HG03442 (cell line): ENCODE measurements around the gene GPR176.

Experiments
- ATAC-seq: cut with Tn5 transposase; IDR thresholded peaks from one replicate; pipeline ENCODE4 v1.9.1; 2021; ENCODE audit warnings: mild to moderate bottlenecking, moderate library complexity; ENCODE audit not compliant: unreplicated experiment

GPR176 gene

GRCh38 chr15:39892418-39892817 lies 27.6 kb downstream of the GPR176 start:
- ATAC-seq = no peak

GRCh38 chr15:39890621-39891020 lies 29.4 kb downstream of the GPR176 start:
- ATAC-seq = no peak

GRCh38 chr15:39889601-39890000 lies 30.5 kb downstream of the GPR176 start:
- no peak for ATAC-seq

GRCh38 chr15:39888809-39889208 lies 31.3 kb downstream of the GPR176 start:
- no peak for ATAC-seq

- no peak for ATAC-seq
These were observed 31.8 kb downstream of the GPR176 start for GRCh38 chr15:39888243-39888642.

GRCh38 chr15:39887832-39888231 lies 32.2 kb downstream of the GPR176 start:
- no peak for ATAC-seq

- no peak for ATAC-seq
These were observed 32.9 kb downstream of the GPR176 start for GRCh38 chr15:39887211-39887610.

GRCh38 chr15:39886418-39886817 lies 33.6 kb downstream of the GPR176 start:
- no peak for ATAC-seq

- no peak for ATAC-seq
These were observed 34.8 kb downstream of the GPR176 start for GRCh38 chr15:39885099-39885777.

- no peak for ATAC-seq
These were observed 35.7 kb downstream of the GPR176 start for GRCh38 chr15:39884351-39884750.

GRCh38 chr15:39882602-39883001 lies 37.5 kb downstream of the GPR176 start:
- no peak for ATAC-seq

GRCh38 chr15:39881790-39882189 lies 38.3 kb downstream of the GPR176 start:
- ATAC-seq = no peak

GRCh38 chr15:39880718-39881387 lies 39.2 kb downstream of the GPR176 start:
- no peak for ATAC-seq

GRCh38 chr15:39878406-39878785 lies 41.7 kb downstream of the GPR176 start:
- no peak for ATAC-seq

- no peak for ATAC-seq
These were observed 45.0 kb downstream of the GPR176 start for GRCh38 chr15:39874890-39875549.

- ATAC-seq = no peak
These were observed 46.1 kb downstream of the GPR176 start for GRCh38 chr15:39873978-39874377.

- ATAC-seq = no peak
These were observed 49.5 kb downstream of the GPR176 start for GRCh38 chr15:39870537-39870936.

GRCh38 chr15:39869858-39870515 lies 50.1 kb downstream of the GPR176 start:
- ATAC-seq = no peak

- ATAC-seq = no peak
These were observed 50.8 kb downstream of the GPR176 start for GRCh38 chr15:39869254-39869653.

- ATAC-seq = no peak
These were observed 51.7 kb downstream of the GPR176 start for GRCh38 chr15:39868396-39868795.

GRCh38 chr15:39864116-39864515 lies 56.0 kb downstream of the GPR176 start:
- no peak for ATAC-seq

GRCh38 chr15:39860871-39861270 lies 59.2 kb downstream of the GPR176 start:
- ATAC-seq = no peak
